Measurements from ENCODE around the gene DCK.
"Not testable (repeated sequence)": the region's sequence is repeated elsewhere in the genome, so short reads cannot be mapped to it uniquely, and the experiment has no call there.

Gene DCK

DNA sequence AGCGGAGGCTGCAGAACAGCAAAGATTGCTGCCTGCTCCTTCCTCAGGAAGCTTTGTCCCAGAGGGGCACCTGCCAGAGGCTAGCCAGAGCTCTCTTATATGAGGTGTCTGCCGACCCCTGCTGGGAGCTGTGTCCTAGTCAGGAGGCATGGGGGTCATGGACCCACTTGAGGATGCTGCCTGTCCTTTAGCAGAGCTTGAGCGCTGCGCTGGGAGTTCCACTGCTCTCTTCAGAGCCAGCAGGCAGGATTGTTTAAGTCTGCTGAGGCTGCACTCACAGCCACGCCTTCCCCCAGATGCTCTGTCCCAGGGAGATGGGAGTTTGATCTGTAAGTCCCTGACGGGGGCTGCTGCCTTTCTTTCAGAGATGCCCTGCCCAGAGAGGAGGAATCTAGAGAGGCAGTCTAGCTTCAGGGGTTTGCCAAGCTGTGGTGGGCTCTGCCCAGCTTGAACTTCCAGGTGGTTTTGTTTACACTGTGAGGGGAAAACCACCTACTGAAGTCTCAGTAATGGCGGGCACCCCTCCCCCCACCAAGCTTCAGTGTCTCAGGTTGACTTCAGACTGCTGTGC, 10.9 kb downstream of the DCK start:
- no peak for DNase-seq

DNA sequence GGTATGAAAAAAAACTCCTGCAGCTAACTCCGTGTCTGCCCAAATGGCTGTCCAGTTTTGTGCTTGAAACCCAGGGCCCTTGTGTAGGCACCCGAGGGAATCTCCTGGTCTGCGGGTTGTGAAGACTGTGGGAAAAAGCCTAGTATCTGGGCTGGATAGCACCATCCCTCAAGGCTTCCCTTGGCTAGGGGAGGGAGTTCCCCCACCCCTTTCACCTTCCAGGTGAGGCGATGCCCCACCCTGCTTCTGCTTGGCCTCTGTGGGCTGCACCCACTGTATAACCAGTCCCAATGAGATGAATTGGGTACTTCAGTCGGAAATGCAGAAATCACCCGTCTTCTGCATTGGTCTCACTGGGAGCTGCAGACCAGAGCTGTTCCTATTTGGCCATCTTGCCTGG, 11.6 kb downstream of the DCK start:
- DNase-seq, result not testable (repeated sequence)

DNA sequence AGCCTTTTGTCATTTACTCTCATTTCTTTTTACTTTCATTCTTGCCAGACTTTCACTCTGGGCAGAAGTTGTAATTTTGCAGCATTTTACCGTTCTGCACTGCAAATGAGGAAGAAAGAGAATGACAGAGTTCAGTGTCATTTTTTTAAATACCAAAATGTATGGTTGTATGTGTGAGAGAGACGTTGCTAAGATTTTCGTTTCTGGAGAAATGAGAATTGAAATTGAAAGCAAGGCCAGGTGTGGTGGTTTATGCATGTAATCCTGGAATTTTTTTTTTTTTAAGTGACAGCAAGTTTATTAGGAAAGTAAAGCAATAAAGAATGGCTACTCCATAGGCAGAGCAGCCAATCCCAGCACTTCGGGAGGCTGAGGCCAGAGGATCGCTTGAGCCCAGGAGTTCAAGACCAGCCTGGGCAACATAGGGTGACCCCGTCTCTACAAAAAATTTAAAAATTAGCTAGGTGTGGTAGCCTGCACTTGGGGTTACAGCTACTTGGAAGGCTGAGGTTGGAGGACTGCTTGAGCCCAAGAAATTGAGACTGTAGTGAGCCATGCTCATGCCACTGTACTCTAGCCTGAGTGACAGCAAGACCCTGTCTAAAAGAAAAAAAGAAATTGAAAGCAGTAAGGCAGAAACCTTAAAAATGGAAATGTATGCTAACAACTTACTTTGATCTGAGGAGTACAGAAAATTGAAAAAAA, 12.9 kb downstream of the DCK start:
- no peak for DNase-seq

DNA sequence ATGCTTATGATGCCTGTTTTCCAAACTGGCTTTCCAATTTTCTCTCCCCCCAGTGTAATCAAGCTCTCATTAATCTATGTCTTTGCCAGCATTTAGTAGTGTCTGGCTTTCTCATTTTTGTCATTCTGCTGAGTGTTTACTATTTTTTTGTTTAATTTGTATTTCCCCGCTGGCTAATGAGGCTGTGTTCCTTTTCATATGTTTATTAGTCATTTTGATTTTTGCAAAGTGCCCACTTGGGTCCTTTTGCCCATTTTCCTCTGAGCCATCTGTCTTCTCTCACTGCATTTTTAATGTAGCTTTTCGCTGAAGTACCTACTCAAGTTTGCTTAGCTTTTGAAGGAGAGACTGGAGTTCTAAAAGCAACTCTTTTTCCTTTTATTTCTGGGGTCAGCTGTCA, 14.7 kb downstream of the DCK start:
- DNase-seq, result no peak

DNA sequence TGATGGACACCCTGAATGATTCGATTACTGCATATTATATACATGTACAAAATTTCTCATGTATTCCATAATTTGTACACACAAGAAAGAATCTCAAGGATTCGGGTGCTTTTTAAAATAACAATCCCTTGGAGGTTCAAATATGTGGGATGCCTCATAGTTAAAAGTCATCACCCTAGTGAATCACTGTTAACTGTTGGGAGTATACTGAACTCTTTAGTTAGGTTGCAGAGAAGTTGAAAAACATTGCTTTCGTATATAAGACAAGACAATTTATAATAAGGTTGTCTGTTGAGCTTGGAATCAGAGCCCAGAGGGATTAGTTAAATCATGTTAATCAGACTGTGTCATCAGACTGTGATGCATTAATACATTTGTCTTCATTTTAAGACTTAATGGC, 15.6 kb downstream of the DCK start:
- no peak for DNase-seq

DNA sequence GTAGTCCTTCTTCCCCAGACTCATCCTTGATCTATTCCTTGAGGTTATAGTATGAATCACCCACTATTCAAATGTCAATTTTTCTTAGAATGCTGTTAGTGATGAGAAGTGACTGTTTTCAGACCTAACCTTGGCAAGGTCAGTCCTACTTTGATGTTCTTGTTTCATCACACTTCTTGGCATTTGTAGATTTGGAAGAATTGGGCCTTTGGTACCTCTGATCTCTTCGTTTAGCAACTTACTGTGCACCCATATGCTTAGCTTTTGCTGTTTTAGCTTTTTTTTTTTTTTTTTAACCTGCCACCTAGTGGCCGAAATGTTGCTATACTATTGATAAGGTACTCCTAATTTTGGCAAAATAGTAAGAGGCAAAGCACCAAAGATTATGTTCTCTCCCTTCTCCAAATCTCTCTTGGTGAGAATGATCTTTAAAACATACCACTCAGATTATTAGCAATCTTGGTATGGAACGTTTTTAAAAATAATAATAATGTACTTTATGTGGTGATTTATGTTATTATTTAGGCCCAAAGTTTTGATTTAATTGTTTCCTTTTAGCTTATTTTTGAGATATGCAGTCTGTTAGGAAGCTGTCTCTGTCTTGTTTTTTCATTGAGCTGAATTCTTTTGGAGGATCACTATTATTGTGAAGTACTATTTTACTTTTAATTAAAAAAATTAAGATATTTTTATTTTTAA, 16.6 kb downstream of the DCK start:
- no peak for DNase-seq

DNA sequence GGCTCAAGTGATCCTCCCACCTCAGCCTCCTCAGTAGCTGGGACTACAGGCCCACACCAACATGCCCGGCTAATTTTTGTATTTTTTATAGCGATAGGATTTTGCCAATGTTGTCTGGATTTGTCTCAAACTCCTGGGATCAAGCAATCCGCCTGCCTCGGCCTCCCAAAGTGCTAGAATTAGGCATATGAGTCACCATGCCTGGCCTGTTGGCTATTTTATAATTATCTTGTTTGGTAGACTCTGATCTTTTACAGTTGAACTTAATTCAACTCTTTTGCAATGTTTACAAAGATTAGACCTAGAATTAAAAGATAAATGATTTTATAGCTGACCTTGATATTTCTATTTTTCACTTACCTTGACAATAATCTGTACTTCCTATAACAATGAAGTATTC, 18.0 kb downstream of the DCK start:
- no peak for DNase-seq

DNA sequence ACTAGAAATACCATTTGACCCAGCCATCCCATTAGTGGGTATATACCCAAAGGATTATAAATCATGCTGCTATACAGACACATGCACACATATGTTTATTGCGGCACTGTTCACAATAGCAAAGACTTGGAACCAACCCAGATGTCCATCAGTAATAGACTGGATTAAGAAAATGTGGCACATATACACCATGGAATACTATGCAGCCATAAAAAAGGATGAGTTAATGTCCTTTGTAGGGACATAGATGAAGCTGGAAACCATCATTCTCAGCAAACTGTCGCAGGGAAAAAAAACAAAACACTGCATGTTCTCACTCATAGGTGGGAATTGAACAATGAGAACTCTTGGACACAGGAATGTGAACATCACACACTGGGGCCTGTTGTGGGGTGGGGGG, 23.9 kb downstream of the DCK start:
- DNase-seq, result not testable (repeated sequence)

DNA sequence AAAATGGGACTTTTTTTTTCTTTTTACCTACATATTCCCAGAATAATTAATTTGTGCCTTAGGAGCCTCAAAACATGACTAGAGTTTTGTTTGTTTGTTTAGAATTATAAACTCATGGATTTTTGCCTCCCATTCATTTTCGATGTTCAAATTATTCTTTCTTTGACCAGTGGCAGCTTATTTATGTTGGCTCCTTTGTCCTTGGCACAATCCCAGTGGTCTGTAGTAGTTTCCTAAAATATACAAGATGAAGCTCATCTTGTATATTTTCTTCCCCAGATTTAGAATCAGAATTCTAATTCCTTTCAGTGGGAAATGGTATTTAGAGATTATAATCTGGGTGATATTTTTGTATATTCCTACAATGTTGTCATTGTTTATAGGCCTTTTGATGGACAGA, 27.2 kb downstream of the DCK start:
- no peak for DNase-seq

DNA sequence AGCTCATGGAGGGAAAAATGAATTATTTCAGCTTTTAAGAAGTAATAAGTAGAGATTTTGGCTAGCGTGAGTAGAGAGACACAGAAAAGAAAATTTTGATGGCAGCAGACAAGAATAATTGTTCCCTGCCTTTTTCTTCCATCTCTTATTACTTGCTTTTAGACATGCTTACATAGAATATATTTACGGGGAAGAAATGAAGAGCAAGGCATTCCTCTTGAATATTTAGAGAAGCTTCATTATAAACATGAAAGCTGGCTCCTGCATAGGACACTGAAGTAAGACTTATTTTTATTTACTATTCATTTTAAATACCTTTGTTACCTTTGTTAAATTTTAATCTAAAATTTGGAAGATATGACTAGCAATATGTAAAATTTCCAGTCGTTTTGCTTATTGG, 32.2 kb downstream of the DCK start:
- no peak for DNase-seq

DNA sequence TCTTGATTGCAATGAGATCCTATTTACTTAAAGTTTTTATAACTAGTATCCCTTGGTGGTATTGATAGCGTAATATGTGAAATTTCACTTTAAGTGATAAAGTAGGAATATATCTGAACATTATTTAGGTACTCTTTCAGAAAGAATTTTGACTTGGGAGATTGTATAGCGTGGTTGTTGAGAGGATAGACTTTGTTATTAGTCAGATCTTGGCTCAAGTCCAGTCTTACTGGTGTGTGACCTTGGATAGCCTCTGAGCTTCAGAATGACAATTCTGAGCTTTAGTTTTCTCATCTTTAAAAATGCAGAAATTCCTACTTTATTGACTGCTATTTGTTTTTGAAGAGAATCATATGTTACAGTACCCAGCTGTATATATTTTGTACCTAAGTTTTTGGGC, 32.6 kb downstream of the DCK start:
- DNase-seq, result no peak

DNA sequence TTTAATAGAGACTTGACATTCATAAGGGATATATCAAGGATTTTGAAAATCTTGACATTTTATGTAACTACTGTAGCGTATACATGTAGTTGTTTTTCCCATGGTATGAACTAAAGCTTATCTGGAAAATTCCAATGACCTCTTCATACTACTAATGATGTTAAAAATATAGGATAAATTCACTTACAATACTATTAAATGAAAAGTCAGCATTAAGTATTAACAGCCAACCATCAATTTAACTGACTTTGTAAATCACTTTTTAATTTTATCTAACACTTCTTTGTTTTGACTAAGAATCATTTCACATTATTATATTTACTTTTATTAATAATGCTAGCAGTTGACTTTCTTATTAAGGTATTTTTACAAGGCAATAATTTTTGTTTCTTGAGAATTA, 34.2 kb downstream of the DCK start:
- DNase-seq, result no peak

DNA sequence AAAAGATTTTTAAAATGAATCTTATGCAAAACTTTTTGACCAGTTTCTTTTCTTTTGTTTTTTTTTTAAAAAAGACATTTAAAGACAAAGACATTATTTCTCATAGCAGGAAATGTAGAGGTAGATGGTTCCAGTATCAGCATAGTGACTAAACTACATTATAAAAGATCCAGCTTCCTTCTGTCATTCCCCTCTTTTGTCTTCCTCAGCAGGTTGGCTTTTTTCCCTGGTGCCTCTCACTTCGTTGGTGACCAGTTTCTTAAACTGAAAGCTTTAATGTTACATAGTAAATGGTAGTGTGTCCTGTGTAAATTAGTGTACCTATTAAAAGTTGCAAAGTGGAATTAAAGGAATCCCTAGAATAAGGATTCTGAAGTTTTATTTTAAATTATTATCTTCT, 36.1 kb downstream of the DCK start:
- no peak for DNase-seq

DNA sequence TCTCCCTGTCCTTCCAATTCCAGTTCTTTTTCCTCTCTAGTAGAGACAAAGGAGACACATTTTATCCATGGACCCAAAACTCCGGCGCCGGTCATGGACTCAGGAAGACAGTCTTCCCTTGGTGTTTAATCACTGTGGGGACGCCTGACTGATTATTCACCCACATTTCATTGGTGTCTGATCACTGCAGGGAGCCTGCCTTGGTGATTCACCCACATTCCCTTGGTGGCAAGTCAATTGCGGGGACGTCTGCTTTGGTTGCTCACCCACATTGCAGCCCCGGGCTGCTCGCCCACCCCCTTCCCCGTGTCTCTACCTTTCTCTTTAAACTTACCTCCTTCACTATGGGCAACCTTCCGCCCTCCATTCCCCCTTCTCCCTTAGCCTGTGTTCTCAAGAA, 38.7 kb downstream of the DCK start:
- DNase-seq, result not testable (repeated sequence)

DNA sequence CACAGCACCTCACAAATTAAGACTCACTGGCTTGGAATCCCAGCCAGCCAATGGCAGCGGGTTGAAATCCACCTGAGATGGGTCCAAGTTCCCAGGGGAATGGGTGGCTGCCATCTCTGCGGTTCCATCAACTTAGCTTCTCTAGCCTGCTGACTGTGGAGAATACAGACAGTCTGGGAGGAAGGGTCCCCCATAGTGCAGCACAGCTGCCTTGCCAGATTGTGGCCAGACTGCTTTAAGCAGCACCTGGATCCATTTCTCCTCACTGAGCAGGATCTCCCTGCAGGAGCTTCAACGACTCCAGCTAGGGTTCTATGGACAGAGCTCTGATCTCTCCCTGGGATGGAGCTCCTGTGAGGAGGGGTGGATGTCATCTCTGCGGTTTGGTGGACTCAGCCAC, 51.8 kb downstream of the DCK start:
- no peak for DNase-seq

DNA sequence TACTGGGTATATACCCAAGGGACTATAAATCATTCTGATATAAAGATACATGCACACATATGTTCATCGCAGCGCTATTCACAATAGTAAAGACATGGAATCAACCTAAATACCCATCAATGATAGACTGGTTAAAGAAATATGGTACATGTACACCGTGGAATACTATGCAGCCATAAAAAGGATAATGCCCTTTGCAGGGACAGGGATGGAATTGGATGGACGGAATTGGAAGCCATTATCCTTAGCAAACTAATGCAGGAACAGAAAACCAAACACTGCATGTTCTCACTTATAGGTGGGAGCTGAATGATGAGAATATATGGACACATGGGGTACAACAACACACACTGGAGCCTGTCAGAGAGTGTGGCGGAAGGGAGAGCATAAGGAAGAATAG, 55.9 kb downstream of the DCK start:
- no peak for DNase-seq

DNA sequence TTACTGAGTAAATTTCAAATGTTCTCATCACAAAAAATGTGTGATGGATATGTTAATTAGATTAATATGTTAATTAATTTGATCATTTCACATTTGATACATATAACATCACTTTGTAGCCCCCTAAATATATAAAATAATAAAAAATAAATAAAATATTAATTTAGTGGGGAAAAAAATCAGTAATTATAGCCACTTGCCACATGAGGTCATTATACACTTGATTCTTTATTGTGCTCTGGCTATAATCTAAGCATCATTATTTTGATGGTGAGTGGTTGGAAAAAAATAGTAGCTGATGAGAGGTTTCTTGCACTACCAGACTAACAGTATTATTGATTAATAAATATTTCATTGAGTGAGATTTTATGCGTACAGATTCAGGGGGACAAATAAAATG, 57.4 kb downstream of the DCK start:
- no peak for DNase-seq

DNA sequence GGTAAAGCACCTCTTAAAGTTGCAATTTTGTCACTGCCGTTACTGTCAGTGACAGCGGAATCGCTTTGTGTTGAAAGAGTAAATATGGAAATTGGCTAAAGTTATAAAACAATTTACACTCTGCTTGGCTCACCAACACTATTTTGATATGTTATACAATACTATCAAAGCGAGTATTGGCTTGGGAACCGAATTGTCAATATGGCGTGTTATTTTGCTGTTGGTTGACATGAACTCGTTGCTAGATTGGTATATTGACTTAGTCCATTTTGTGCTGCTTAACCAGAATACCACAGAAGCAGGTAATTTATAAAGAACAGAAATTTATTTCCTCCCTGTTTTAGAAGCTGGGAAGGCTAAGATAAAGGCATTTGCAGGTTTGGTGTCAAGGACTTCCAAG, 58.6 kb downstream of the DCK start:
- no peak for DNase-seq

DNA sequence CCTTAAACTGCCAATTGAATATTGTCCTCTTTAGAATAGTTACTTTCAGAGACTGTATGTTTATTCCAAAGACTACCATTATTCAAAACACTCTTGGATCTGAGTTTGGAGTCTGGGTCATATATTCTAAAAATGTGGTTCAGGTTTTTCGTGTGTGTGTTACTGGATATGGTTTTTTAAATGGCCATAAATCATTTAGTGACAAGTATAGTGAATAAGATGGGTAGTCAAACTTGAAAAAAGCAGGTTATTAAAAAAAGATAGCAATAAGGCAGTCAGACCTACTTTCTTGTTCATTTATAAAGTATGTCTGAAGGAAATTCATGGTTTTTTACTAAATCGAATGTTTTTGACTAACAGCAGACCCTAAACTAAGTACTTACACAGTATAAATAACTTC, 59.3 kb downstream of the DCK start:
- DNase-seq, result no peak

DNA sequence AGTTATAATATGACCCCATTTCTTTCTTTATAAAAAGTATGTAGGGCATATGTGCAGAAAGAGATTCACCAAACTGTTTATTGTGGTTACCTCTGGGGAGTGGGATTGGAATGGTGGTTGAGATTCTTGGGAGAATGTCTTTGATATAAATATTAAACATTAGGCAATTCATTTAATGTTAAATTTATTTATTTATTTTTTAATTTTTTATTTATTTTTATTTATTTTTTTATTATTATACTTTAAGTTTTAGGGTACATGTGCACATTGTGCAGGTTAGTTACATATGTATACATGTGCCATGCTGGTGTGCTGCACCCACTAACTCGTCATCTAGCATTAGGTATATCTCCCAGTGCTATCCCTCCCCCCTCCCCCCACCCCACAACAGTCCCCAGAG, 60.2 kb downstream of the DCK start:
- DNase-seq, result not testable (repeated sequence)

DNA sequence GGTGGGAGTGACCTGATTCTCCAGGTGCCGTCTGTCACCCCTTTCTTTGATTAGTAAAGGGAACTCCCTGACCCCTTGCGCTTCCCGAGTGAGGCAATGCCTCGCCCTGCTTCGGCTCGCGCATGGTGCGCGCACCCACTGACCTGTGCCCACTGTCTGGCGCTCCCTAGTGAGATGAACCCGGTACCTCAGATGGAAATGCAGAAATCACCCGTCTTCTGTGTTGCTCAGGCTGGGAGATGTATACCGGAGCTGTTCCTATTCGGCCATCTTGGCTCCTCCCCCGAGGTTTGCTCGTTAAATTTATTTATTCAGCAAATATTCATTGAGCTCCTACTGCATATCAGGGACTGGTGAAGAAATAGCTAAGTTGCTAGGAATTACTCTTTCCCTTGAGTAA, 66.1 kb downstream of the DCK start:
- not testable (repeated sequence) for DNase-seq

DNA sequence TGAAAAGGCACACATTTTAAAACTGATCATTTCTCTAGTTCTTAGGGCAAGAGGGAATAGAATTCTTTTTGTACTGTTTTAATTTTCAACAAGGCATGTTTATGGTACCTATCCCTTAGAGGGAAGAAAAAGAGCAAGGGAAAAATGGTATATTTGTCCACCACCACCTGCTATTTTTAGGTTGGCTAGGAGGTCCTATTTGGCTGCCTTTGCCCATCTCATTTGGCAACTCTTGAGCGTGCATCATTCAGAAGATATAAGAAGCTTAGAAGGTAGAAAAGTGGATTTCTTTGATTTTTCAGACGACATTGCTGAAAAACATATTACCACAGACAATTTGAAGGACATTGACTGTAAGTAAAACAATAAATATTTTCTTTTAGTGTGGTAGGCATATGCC, 69.0 kb downstream of the DCK start:
- DNase-seq, result no peak

DNA sequence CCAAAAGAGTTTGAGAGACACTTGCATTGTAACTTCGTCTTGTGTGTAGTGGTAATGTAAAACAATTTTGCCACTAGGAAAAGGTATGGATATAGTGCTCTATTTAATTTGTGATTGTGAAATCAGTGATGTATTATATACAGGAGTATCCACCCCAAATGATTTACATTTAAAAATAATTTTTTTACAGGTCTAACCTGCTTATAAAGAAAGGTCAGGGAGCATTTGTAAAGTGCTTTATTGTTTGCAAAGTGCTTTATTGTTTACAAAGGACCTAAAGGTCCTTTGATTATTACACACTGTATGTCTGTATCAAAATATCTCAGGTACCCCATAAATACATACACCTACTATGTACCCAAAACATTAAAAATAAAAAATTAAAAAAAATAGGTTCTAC, 70.3 kb downstream of the DCK start:
- no peak for DNase-seq

DNA sequence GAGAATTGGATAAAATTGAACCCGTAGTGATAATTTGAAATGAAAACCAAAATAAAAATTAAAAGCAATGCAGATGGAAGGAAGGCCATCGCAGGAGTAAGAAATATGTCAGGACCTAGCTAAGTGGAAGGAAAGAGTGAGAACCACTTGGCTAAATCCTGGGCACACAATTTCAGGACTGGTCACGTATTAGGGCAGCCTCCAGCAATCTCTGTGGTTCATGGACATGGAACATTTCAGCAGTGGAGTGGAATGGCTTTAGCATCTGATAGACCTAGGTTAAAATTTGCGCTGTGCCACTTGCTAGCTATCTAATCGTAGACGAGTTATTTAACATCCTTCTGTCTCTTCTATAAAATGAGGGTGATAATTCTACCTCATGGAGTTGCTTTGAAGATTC, 71.1 kb downstream of the DCK start:
- DNase-seq, result no peak
